ENCODE measurements around the gene REV1. TPM values are rescaled to one million over a fixed set of nuclear protein-coding genes. Genes with fewer than 3 reads are reported as not detected.

The REV1 gene
- total and polyA plus RNA-seq, 12 donors, result 20.9 to 90.8 (median 46.6) TPM

DNA sequence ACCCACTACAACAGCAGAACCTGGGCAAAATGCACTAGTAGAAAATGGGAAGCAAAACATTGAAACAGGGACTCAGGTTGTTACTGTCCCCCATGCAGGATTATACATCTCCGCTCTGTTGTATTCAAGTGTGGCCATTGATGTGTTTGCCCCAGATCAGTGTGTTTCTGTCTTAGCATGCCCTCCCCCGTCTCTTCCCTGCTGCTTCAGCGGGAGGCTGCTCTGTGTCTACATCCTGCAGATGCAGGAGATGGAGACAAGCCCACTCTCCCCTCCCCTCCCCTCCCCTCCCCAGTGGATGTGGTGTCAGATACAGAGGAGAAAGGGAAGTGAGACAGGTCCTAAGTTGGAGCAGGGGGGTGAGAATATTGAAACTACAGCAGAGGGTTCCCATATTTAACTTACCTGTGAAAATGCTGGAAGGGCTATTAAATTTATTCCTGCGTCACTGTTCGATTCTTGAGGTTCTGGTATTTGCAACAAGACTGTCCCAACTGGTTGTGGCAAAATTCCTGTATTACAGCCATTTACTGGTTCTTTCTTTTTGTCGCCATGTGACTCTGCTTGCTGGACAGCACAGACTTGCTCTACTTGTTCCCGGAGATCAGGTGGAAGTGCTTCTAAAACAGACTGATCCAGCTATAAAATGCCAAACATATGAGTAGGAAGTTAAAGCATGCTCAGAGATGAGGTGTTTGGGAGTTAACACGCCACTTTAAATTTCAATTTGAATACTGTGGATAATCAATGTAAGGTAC lies 85.6 kb downstream of the REV1 start:
- Histone ChIP-seq H3K4me1 (replicated peaks in 1 of 2) (no peaks in the 10 kb centered on the region), H3K4me3 (no peak overlapping the region), H3K9me3 (replicated peaks in 1 of 3) (no peaks in the 10 kb centered on the region), H3K36me3 (replicated peaks in 1 of 2) (peaks cover 0 to 75% of the 10 kb centered on the region in 2 donors), H3K27ac (no peak overlapping the region), H3K27me3 (no peaks in the 10 kb centered on the region)
- intact Hi-C loops (cut with DNase I), result no loop called here
- DNase-seq, result no peak
- WGBS, 4 donors, result 86 to 92% (median 90%) methylated on average over 8 of the region's 8 CpGs
- TF ChIP-seq, protein P1, sequence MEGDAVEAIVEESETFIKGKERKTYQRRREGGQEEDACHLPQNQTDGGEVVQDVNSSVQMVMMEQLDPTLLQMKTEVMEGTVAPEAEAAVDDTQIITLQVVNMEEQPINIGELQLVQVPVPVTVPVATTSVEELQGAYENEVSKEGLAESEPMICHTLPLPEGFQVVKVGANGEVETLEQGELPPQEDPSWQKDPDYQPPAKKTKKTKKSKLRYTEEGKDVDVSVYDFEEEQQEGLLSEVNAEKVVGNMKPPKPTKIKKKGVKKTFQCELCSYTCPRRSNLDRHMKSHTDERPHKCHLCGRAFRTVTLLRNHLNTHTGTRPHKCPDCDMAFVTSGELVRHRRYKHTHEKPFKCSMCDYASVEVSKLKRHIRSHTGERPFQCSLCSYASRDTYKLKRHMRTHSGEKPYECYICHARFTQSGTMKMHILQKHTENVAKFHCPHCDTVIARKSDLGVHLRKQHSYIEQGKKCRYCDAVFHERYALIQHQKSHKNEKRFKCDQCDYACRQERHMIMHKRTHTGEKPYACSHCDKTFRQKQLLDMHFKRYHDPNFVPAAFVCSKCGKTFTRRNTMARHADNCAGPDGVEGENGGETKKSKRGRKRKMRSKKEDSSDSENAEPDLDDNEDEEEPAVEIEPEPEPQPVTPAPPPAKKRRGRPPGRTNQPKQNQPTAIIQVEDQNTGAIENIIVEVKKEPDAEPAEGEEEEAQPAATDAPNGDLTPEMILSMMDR (IDR thresholded peaks at IDR 0.05), result no peak
- TF ChIP-seq POLR2A (IDR thresholded peaks at IDR 0.05), result no peak

GRCh38 chr2:99403524-99403923 lies 86.3 kb downstream of the REV1 start:
- H3K4me3 ChIP-seq, result no peak overlapping the region
- TF ChIP-seq, protein P1 (IDR thresholded peaks at IDR 0.05), result no peak
- no peak for TF ChIP-seq POLR2A (IDR thresholded peaks at IDR 0.05)
- H3K27ac ChIP-seq, result peak overlapping the region in 1 of 5 donors; percentile 3
- H3K36me3 ChIP-seq (replicated peaks in 1 of 2), result peaks cover 0 to 81% of the 10 kb centered on the region in 2 donors
- no peaks in the 10 kb centered on the region for H3K27me3 ChIP-seq
- no peaks in the 10 kb centered on the region for H3K9me3 ChIP-seq (replicated peaks in 1 of 3)
- DNase-seq, result no peak
- H3K4me1 ChIP-seq (replicated peaks in 1 of 2), result no peaks in the 10 kb centered on the region
- WGBS, 4 donors, result 71 to 80% (median 77%) methylated on average over 4 of the region's 4 CpGs
- intact Hi-C loops (cut with DNase I), result no loop called here

GRCh38 chr2:99403084-99403483 lies 86.7 kb downstream of the REV1 start:
- intact Hi-C loops (cut with DNase I), result no loop called here
- Histone ChIP-seq H3K27ac (peak overlapping the region in 1 of 5 donors; percentile 3), H3K36me3 (replicated peaks in 1 of 2) (peaks cover 0 to 81% of the 10 kb centered on the region in 2 donors), H3K9me3 (replicated peaks in 1 of 3) (no peaks in the 10 kb centered on the region), H3K4me1 (replicated peaks in 1 of 2) (no peaks in the 10 kb centered on the region), H3K27me3 (no peaks in the 10 kb centered on the region), H3K4me3 (no peak overlapping the region)
- TF ChIP-seq POLR2A (IDR thresholded peaks at IDR 0.05), result no peak
- TF ChIP-seq, protein P1 (IDR thresholded peaks at IDR 0.05), result no peak
- no peak for DNase-seq

GRCh38 chr2:99401841-99402240 lies 88.0 kb downstream of the REV1 start:
- H3K36me3 ChIP-seq (replicated peaks in 1 of 2), result peaks cover 0 to 92% of the 10 kb centered on the region in 2 donors
- H3K9me3 ChIP-seq (replicated peaks in 1 of 3), result no peaks in the 10 kb centered on the region
- H3K4me1 ChIP-seq (replicated peaks in 1 of 2), result no peaks in the 10 kb centered on the region
- intact Hi-C loops (cut with DNase I), result no loop called here
- no peak overlapping the region for H3K4me3 ChIP-seq
- TF ChIP-seq, protein P1 (IDR thresholded peaks at IDR 0.05), result no peak
- no peak for TF ChIP-seq POLR2A (IDR thresholded peaks at IDR 0.05)
- no peaks in the 10 kb centered on the region for H3K27me3 ChIP-seq
- no peak overlapping the region for H3K27ac ChIP-seq
- 85 to 94% (median 88%) methylated on average over 4 of the region's 4 CpGs for WGBS, 4 donors
- DNase-seq, result no peak

Measured in adrenal gland (tissue), 12 donors.